ENCODE data around the gene KY.

The KY gene

GRCh38 chr3:134650431-134651346 lies at the start of gene KY:
Gene KY (minus strand): TSS chr3:134651022. CDS start chr3:134650960, 62 bp downstream.
- ATAC-seq (ENCODE audit: low read depth): no peak
- DNase-seq (ENCODE audit: low spot score in 2 of 2): no peak

GRCh38 chr3:134699721-134700120 lies 48.9 kb upstream of the KY start:
- H3K27me3 Mint-ChIP-seq: peaks cover 8% of the 10 kb centered on the region
- DNase-seq (ENCODE audit: low spot score in 2 of 2) (no peak), ATAC-seq (ENCODE audit: low read depth) (no peak)
- no peak overlapping the region for H3K4me3 Mint-ChIP-seq
- no peak overlapping the region for H3K27ac Mint-ChIP-seq
- H3K4me1 Mint-ChIP-seq: no peaks in the 10 kb centered on the region
- H3K9me3 Mint-ChIP-seq: no peaks in the 10 kb centered on the region
- no peaks in the 10 kb centered on the region for H3K36me3 Mint-ChIP-seq

More at GRCh38 chr3:134650431-134651346, at the start of gene KY:
- no peak within 1 kb of the TSS for H3K27ac Mint-ChIP-seq
- H3K4me3 Mint-ChIP-seq: no peak within 1 kb of the TSS
- no peaks in the 10 kb centered on the region for H3K9me3 Mint-ChIP-seq
- H3K4me1 Mint-ChIP-seq: no peaks in the 10 kb centered on the region
- H3K36me3 Mint-ChIP-seq: no peaks in the 10 kb centered on the region
- H3K27me3 Mint-ChIP-seq: peaks cover 2% of the 10 kb centered on the region

GRCh38 chr3:134699141-134699711 lies 48.4 kb upstream of the KY start:
- H3K4me3 Mint-ChIP-seq: no peak overlapping the region
- no peak for ATAC-seq (ENCODE audit: low read depth)
- H3K27me3 Mint-ChIP-seq: peaks cover 9% of the 10 kb centered on the region
- H3K4me1 Mint-ChIP-seq: no peaks in the 10 kb centered on the region
- H3K9me3 Mint-ChIP-seq: no peaks in the 10 kb centered on the region
- H3K27ac Mint-ChIP-seq: no peak overlapping the region
- DNase-seq (ENCODE audit: low spot score in 2 of 2): no peak
- H3K36me3 Mint-ChIP-seq: no peaks in the 10 kb centered on the region

GRCh38 chr3:134697830-134698689 lies 47.2 kb upstream of the KY start:
- H3K36me3 Mint-ChIP-seq: no peaks in the 10 kb centered on the region
- H3K4me3 Mint-ChIP-seq: no peak overlapping the region
- H3K9me3 Mint-ChIP-seq: no peaks in the 10 kb centered on the region
- peaks cover 8% of the 10 kb centered on the region for H3K27me3 Mint-ChIP-seq
- no peak overlapping the region for H3K27ac Mint-ChIP-seq
- no peak for ATAC-seq (ENCODE audit: low read depth)
- H3K4me1 Mint-ChIP-seq: no peaks in the 10 kb centered on the region
- DNase-seq (ENCODE audit: low spot score in 2 of 2): no peak

GRCh38 chr3:134696155-134696554 lies 45.3 kb upstream of the KY start:
- Mint-ChIP-seq H3K4me3 (no peak overlapping the region), H3K27ac (no peak overlapping the region), H3K36me3 (no peaks in the 10 kb centered on the region), H3K9me3 (no peaks in the 10 kb centered on the region), H3K4me1 (no peaks in the 10 kb centered on the region), H3K27me3 (peaks cover 9% of the 10 kb centered on the region)
- no peak for DNase-seq (ENCODE audit: low spot score in 2 of 2)
- no peak for ATAC-seq (ENCODE audit: low read depth)

- Mint-ChIP-seq H3K4me3 (no peak overlapping the region), H3K27me3 (peaks cover 7% of the 10 kb centered on the region), H3K36me3 (no peaks in the 10 kb centered on the region), H3K27ac (no peak overlapping the region), H3K9me3 (no peaks in the 10 kb centered on the region), H3K4me1 (no peaks in the 10 kb centered on the region)
- no peak for ATAC-seq (ENCODE audit: low read depth)
- no peak for DNase-seq (ENCODE audit: low spot score in 2 of 2)
These were observed 44.2 kb upstream of the KY start for GRCh38 chr3:134694946-134695543.

- ATAC-seq (ENCODE audit: low read depth): no peak
- Mint-ChIP-seq H3K4me3 (no peak overlapping the region), H3K36me3 (no peaks in the 10 kb centered on the region), H3K27me3 (peaks cover 6% of the 10 kb centered on the region), H3K27ac (no peak overlapping the region), H3K9me3 (no peaks in the 10 kb centered on the region), H3K4me1 (no peaks in the 10 kb centered on the region)
- no peak for DNase-seq (ENCODE audit: low spot score in 2 of 2)
These were observed 43.6 kb upstream of the KY start for GRCh38 chr3:134694466-134694865.

GRCh38 chr3:134693804-134694203 lies 43.0 kb upstream of the KY start:
- ATAC-seq (ENCODE audit: low read depth) (no peak), DNase-seq (ENCODE audit: low spot score in 2 of 2) (no peak)
- Mint-ChIP-seq H3K4me1 (no peaks in the 10 kb centered on the region), H3K36me3 (no peaks in the 10 kb centered on the region), H3K4me3 (no peak overlapping the region), H3K27me3 (peaks cover 5% of the 10 kb centered on the region), H3K9me3 (no peaks in the 10 kb centered on the region), H3K27ac (no peak overlapping the region)

- H3K27ac Mint-ChIP-seq: no peak overlapping the region
- DNase-seq (ENCODE audit: low spot score in 2 of 2): no peak
- no peaks in the 10 kb centered on the region for H3K36me3 Mint-ChIP-seq
- no peaks in the 10 kb centered on the region for H3K4me1 Mint-ChIP-seq
- no peaks in the 10 kb centered on the region for H3K9me3 Mint-ChIP-seq
- H3K27me3 Mint-ChIP-seq: peaks cover 5% of the 10 kb centered on the region
- no peak overlapping the region for H3K4me3 Mint-ChIP-seq
- no peak for ATAC-seq (ENCODE audit: low read depth)
These were observed 42.4 kb upstream of the KY start for GRCh38 chr3:134693226-134693625.

- H3K4me3 Mint-ChIP-seq: no peak overlapping the region
- DNase-seq (ENCODE audit: low spot score in 2 of 2): no peak
- ATAC-seq (ENCODE audit: low read depth): no peak
- H3K27ac Mint-ChIP-seq: no peak overlapping the region
- peaks cover 4% of the 10 kb centered on the region for H3K27me3 Mint-ChIP-seq
- no peaks in the 10 kb centered on the region for H3K36me3 Mint-ChIP-seq
- H3K4me1 Mint-ChIP-seq: no peaks in the 10 kb centered on the region
- H3K9me3 Mint-ChIP-seq: no peaks in the 10 kb centered on the region
These were observed 39.4 kb upstream of the KY start for GRCh38 chr3:134690226-134690625.

- no peaks in the 10 kb centered on the region for H3K36me3 Mint-ChIP-seq
- peaks cover 1% of the 10 kb centered on the region for H3K27me3 Mint-ChIP-seq
- no peaks in the 10 kb centered on the region for H3K9me3 Mint-ChIP-seq
- no peak for DNase-seq (ENCODE audit: low spot score in 2 of 2)
- H3K4me1 Mint-ChIP-seq: no peaks in the 10 kb centered on the region
- no peak overlapping the region for H3K4me3 Mint-ChIP-seq
- H3K27ac Mint-ChIP-seq: no peak overlapping the region
- no peak for ATAC-seq (ENCODE audit: low read depth)
These were observed 36.8 kb upstream of the KY start for GRCh38 chr3:134687642-134688041.

GRCh38 chr3:134685929-134686802 lies 35.3 kb upstream of the KY start:
- no peaks in the 10 kb centered on the region for H3K9me3 Mint-ChIP-seq
- no peak for ATAC-seq (ENCODE audit: low read depth)
- H3K4me3 Mint-ChIP-seq: no peak overlapping the region
- no peaks in the 10 kb centered on the region for H3K27me3 Mint-ChIP-seq
- no peaks in the 10 kb centered on the region for H3K36me3 Mint-ChIP-seq
- DNase-seq (ENCODE audit: low spot score in 2 of 2): no peak
- H3K27ac Mint-ChIP-seq: no peak overlapping the region
- no peaks in the 10 kb centered on the region for H3K4me1 Mint-ChIP-seq

GRCh38 chr3:134682196-134682880 lies 31.5 kb upstream of the KY start:
- Mint-ChIP-seq H3K9me3 (peaks cover 5% of the 10 kb centered on the region), H3K4me3 (no peak overlapping the region), H3K4me1 (no peaks in the 10 kb centered on the region), H3K27ac (no peak overlapping the region), H3K27me3 (peaks cover 8% of the 10 kb centered on the region), H3K36me3 (no peaks in the 10 kb centered on the region)
- DNase-seq (ENCODE audit: low spot score in 2 of 2) (no peak), ATAC-seq (ENCODE audit: low read depth) (no peak)
